Aorta (tissue), 5 donors: ENCODE results near the gene CXCL16. TPM values are rescaled to one million over a fixed set of nuclear protein-coding genes. Genes with fewer than 3 reads are reported as not detected.
A peak's percentile ranks its signal among the peaks of the same experiment; 100 is the strongest.
"Not testable (repeated sequence)": the region's sequence is repeated elsewhere in the genome, so short reads cannot be mapped to it uniquely, and the experiment has no call there.

Source experiments
- ATAC-seq: fragments of 200-7000 bp; cut with Tn5 transposase; one replicate; pipeline ENCODE4 v1.9.1; 2022; ENCODE audit warnings: moderate library complexity; ENCODE audit not compliant: low FRiP score
- DNase-seq, 2 donors: peaks; one replicate each; pipeline ENCODE4 v3.0.0-alpha.2; 2020
- H3K27ac ChIP-seq, 2 donors: one replicate each; pipeline ENCODE4 v1.5.1; 2013; ENCODE audit warnings: low read length in 2 of 2, mild to moderate bottlenecking in 2 of 2, moderate library complexity in 2 of 2, control low read depth in 1 of 2, inconsistent platforms in 1 of 2, low read depth in 1 of 2
- H3K27me3 ChIP-seq, 2 donors: one replicate each; pipeline ENCODE4 v1.6.1; 2013; ENCODE audit warnings: control low read depth in 1 of 2, low read length in 1 of 2, mild to moderate bottlenecking in 1 of 2, moderate library complexity in 1 of 2; ENCODE audit not compliant: insufficient read depth in 2 of 2, control insufficient read depth in 1 of 2
- H3K36me3 ChIP-seq, 2 donors: one replicate each; pipeline ENCODE4 v1.6.1; 2013; ENCODE audit warnings: control low read depth in 1 of 2, low read length in 1 of 2, mild to moderate bottlenecking in 1 of 2; ENCODE audit not compliant: insufficient read depth in 2 of 2, control insufficient read depth in 1 of 2
- H3K4me1 ChIP-seq, 2 donors: one replicate each; pipeline ENCODE4 v1.6.1; 2013; ENCODE audit warnings: low read length in 2 of 2, control low read depth in 1 of 2, mild to moderate bottlenecking in 1 of 2, moderate library complexity in 1 of 2; ENCODE audit not compliant: insufficient read depth in 2 of 2, control insufficient read depth in 1 of 2
- H3K4me3 ChIP-seq, 2 donors: one replicate each; pipeline ENCODE4 v1.5.1; 2013; ENCODE audit warnings: low read length in 2 of 2, control low read depth in 1 of 2, mild to moderate bottlenecking in 1 of 2
- H3K9me3 ChIP-seq: one replicate; pipeline ENCODE4 v1.6.1; 2013; ENCODE audit warnings: mild to moderate bottlenecking, low read length; ENCODE audit not compliant: control insufficient read depth
- WGBS, 2 donors: extraction: QIAGEN DNeasy Blood & Tissue Kit; methylation state at CpG; one replicate each; pipeline ENCODE4 v1.1.7; 2013; 5-methylcytosine and 5-hydroxymethylcytosine counted together
- intact Hi-C, 2 donors: fragments of 100-400 bp; cut with DNase I; formaldehyde crosslinking; loops; one replicate each; pipeline versions ENCODE4 v1.14.2 to v1.15.0; 2022
- polyA plus RNA-seq, 2 donors: library from polyadenylated mRNA; stranded (reverse); fragments of 200-250 nt; gene quantifications; one replicate each; pipeline ENCODE4 v1.2.3, GENCODE V29; 2013
- total RNA-seq, 2 donors: library from RNA; stranded (reverse); fragmentation: NEBNext Ultra II Directional; extraction: Animal tissue kit (Norgen Biotek cat#: 25700); gene quantifications; one replicate each; pipeline ENCODE4 v1.2.1, GENCODE V29; 2021
- donor health status: healthy with polysubstance abuse.
- donor health status: Bipolar disorder and iron deficiency.
- donor health status: DM: no; HTN: no; CAD: no.
- donor health status: DM: no; HTN: no; CAD: no.
- donor health status: DM: yes; HTN: yes; CAD: no.

The CXCL16 gene
- total and polyA plus RNA-seq, 4 donors, result 11.0 to 64.0 (median 34.8) TPM

GRCh38 chr17:4714340-4715062 is 25.2 kb downstream of the CXCL16 start:
- H3K27me3 ChIP-seq, H3K27ac ChIP-seq, ATAC-seq, H3K4me3 ChIP-seq, H3K9me3 ChIP-seq, H3K4me1 ChIP-seq, H3K36me3 ChIP-seq: not testable (repeated sequence)
- 83 to 87% methylated on average over 8 to 11 of the region's 15 CpGs for WGBS, 2 donors
- peak in 1 of 2 donors; percentile 36 for DNase-seq
- intact Hi-C loops, result loop anchor here in 1 of 2 donors (5.0 kb wide), 2 partner anchors 83 to 188 kb away; partner anchors contain the start of genes CHRNE and PSMB6

DNA sequence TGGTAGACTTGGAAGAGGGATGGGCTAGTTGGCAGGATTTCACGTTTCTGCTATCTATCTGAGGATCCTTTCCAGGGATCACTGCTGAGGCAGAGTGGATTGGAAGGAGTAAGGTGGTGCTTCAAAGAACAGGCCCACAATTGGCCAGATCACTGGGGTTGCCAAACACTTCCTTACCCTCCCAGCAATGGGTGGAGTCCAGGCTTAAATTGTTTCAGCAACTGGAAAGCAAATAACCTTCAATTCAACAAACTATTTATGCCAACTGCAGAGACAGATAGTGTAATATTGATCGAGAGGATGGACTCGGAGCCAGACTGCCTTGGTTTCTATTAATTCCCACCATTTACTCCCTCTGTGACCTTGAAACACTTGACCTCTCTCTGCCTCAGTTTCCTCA is 27.2 kb downstream of the CXCL16 start:
- Histone ChIP-seq H3K36me3 (no peaks in the 10 kb centered on the region), H3K27me3 (no peaks in the 10 kb centered on the region), H3K27ac (no peak overlapping the region), H3K4me1 (no peaks in the 10 kb centered on the region), H3K4me3 (no peak overlapping the region), H3K9me3 (no peaks in the 10 kb centered on the region)
- DNase-seq, result peak in 1 of 2 donors; percentile 17
- no peak for ATAC-seq
- intact Hi-C loops, result loop anchor here in 1 of 2 donors (5.0 kb wide), 2 partner anchors 85 to 190 kb away; partner anchors contain the start of genes CHRNE and PSMB6
- 87 to 89% methylated on average over 3 of the region's 3 CpGs for WGBS, 2 donors

DNA sequence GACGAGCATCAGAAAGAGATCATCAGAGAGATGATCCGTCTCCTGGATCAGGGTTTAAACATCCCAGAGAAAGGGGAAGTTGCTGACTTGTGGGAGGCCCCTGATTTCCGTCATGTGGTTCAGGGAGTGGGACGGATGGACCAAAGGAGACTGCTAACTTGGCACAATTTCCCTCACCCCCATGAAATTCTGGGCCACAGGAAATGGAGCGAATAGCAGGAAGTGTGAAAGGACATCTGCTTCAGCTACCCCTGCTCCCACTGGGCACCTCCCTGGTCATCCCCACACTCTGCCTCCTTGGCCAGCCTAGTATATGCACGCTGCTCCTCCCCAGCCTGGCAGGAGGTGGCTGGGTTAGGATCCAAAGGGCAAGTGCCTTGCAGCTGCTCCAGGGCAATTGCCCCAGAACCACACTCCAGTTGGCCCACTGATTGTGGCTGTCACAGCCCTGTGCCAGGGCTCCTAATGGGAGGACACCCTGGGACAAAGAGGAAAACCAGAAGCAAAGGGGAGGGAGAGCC is 28.0 kb downstream of the CXCL16 start:
- Histone ChIP-seq H3K4me3 (no peak overlapping the region), H3K4me1 (no peaks in the 10 kb centered on the region), H3K27me3 (no peaks in the 10 kb centered on the region), H3K9me3 (no peaks in the 10 kb centered on the region), H3K36me3 (no peaks in the 10 kb centered on the region), H3K27ac (no peak overlapping the region)
- no peak for ATAC-seq
- peak; percentile 75 to 77 for DNase-seq
- intact Hi-C loops, result loop anchor here in 1 of 2 donors (2.0 to 5.0 kb wide), 3 partner anchors 19 to 191 kb away; partner anchors contain the start of genes CHRNE, MED11 and PSMB6
- WGBS, 2 donors, result 73 to 74% methylated on average over 6 of the region's 6 CpGs

DNA sequence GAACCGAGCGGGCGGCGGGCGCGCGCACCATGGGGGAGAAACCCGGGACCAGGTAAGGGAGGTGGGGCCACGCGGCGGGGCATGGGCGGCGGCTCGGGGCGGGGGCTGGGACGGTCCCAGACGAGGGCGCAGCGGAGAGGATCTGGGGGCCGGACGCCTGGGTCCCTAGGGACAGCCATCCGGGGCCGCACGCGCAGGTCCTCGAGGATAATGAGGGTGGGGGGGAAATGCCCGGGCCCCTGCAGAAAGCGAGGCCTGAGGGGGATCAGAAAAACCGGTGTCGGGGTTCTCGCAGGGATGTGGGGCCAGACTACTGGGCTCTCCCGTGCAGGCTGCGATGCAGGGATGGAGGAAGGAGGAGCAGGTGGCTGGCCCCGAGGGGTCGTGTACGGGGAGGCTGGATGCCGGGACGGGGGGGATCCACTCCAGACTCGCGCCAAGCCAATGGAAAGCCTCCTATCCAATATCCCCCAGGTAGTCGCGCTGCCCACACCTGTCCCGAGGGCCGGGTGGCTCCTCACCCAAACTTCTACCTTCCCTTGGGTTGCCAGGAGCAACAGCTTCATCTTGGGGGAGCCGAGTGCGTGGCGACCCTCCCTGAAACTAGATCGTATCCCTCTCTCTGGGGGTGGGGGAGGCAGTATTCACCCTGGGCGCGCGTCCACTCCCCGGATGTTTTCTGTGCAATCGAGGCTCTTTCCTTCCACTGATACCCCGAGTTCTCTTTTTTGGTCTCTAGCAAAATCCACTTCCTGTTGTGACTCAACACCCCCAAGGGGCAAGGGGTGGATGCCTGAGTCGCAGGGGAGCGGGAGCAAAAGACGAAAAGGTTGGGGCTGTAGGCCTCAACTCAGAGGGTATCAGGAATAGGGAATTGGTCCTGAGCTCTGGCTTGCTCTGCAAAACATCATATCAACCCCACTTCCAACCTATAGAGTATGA is 28.8 kb downstream of the CXCL16 start:
- ATAC-seq (peak; percentile 15), DNase-seq (peak in 1 of 2 donors; percentile 79)
- Histone ChIP-seq H3K4me3 (peak overlapping the region; percentile 60), H3K4me1 (no peaks in the 10 kb centered on the region), H3K36me3 (no peaks in the 10 kb centered on the region), H3K27ac (no peak overlapping the region), H3K9me3 (no peaks in the 10 kb centered on the region), H3K27me3 (no peaks in the 10 kb centered on the region)
- 12 to 13% methylated on average over 51 to 57 of the region's 57 CpGs for WGBS, 2 donors
- intact Hi-C loops, result loop anchor here in 1 of 2 donors (2.0 to 5.0 kb wide), 3 partner anchors 20 to 191 kb away; partner anchors contain the start of genes CHRNE, MED11 and PSMB6

GRCh38 chr17:4709794-4710692 is 29.7 kb downstream of the CXCL16 start, which contains the start of gene ARRB2:
Gene ARRB2, plus strand, starts transcription at chr17:4710632. Its CDS starts 90 bp downstream, at chr17:4710722.
- H3K4me1 ChIP-seq, result no peaks in the 10 kb centered on the region
- peak within 1 kb of the TSS; percentile 60 for H3K4me3 ChIP-seq
- H3K27me3 ChIP-seq, result no peaks in the 10 kb centered on the region
- peak; percentile 99 for DNase-seq
- no peaks in the 10 kb centered on the region for H3K9me3 ChIP-seq
- intact Hi-C loops, result loop anchor here in 1 of 2 donors (2.0 to 5.0 kb wide), 4 partner anchors 21 to 192 kb away; partner anchors contain the start of genes CHRNE, MED11 and PSMB6
- WGBS, 2 donors, result 0 to 1% methylated on average over 55 to 67 of the region's 67 CpGs
- peak; percentile 98 for ATAC-seq
- peak within 1 kb of the TSS in 1 of 2 donors; percentile 46 for H3K27ac ChIP-seq
- no peaks in the 10 kb centered on the region for H3K36me3 ChIP-seq

- WGBS, 2 donors, result 71 to 72% methylated on average over 8 of the region's 8 CpGs
- H3K27me3 ChIP-seq, result no peaks in the 10 kb centered on the region
- no peak overlapping the region for H3K4me3 ChIP-seq
- H3K9me3 ChIP-seq, result no peaks in the 10 kb centered on the region
- peak in 1 of 2 donors; percentile 67 for DNase-seq
- intact Hi-C loops, result loop anchor here in 1 of 2 donors (5.0 kb wide), 1 partner anchor 179 kb away; no protein-coding TSS in a partner anchor
- no peaks in the 10 kb centered on the region for H3K36me3 ChIP-seq
- H3K4me1 ChIP-seq, result no peaks in the 10 kb centered on the region
- no peak for ATAC-seq
- no peak overlapping the region for H3K27ac ChIP-seq
These were observed 31.3 kb downstream of the CXCL16 start for GRCh38 chr17:4708436-4708835.

GRCh38 chr17:4706121-4706520 is 33.6 kb downstream of the CXCL16 start:
- WGBS, 2 donors, result 66 to 73% methylated on average over 7 of the region's 7 CpGs
- H3K36me3 ChIP-seq, result no peaks in the 10 kb centered on the region
- H3K27me3 ChIP-seq, result no peaks in the 10 kb centered on the region
- no peak for DNase-seq
- no peak for ATAC-seq
- no peaks in the 10 kb centered on the region for H3K4me1 ChIP-seq
- intact Hi-C loops, result loop anchor here in 1 of 2 donors (5.0 kb wide), 1 partner anchor 181 kb away; no protein-coding TSS in a partner anchor
- no peak overlapping the region for H3K27ac ChIP-seq
- no peaks in the 10 kb centered on the region for H3K9me3 ChIP-seq
- no peak overlapping the region for H3K4me3 ChIP-seq
